AG04450 (cell line): ENCODE data around the gene FTHL17. TPM values are rescaled to one million over a fixed set of nuclear protein-coding genes. Genes with fewer than 3 reads are reported as not detected.

Experiments used
- CTCF ChIA-PET: fragments of 300-600, 350-600 bp; formaldehyde crosslinking; extraction: SDS; loops from one replicate; lab custom pipeline; 2022; ENCODE audit warnings: antibody characterized with exemption, inconsistent platforms; lab: Charles Lee
- POLR2A ChIA-PET: fragments of 350-600 bp; formaldehyde crosslinking; extraction: SDS; loops from one replicate; lab custom pipeline; 2021; ENCODE audit warnings: antibody characterized with exemption, inconsistent platforms; lab: Yijun Ruan, JAX
- DNase-seq: peaks from one replicate; pipeline ENCODE4 v3.0.0-alpha.2; 2011; ENCODE audit warnings: low read depth, low spot score
- H3K27ac ChIP-seq: one replicate; pipeline ENCODE4 v1.5.1; 2012; ENCODE audit warnings: low read depth, low read length, control low read depth
- H3K27me3 ChIP-seq: one replicate; pipeline ENCODE4 v1.6.0; 2012; ENCODE audit warnings: low read length; ENCODE audit not compliant: control insufficient read depth, insufficient read depth
- H3K4me3 ChIP-seq: 2 replicates; pipeline ENCODE4 v1.5.1; 2011; ENCODE audit warnings: mild to moderate bottlenecking, low read depth, low read length, control low read depth
- H3K9me3 ChIP-seq: 2 replicates; pipeline ENCODE4 v1.5.1; 2012; ENCODE audit warnings: low read length; ENCODE audit not compliant: control insufficient read depth, insufficient read depth
- CTCF ChIP-seq: IDR thresholded peaks from 2 replicates; pipeline ENCODE4 v1.5.1; 2011; ENCODE audit warnings: low read depth, low read length, control low read depth, inconsistent platforms
- polyA plus RNA-seq: library from polyadenylated mRNA; depleted of rRNA; stranded (reverse); fragments of >200 nt; gene quantifications from 2 replicates; pipeline ENCODE4 v1.2.3, GENCODE V29; 2011; rRNA removed

Gene FTHL17
- polyA plus RNA-seq, 1 experiment, result not detected

GRCh38 chrX:31036895-31037294 is 34.9 kb downstream of the FTHL17 start:
- H3K27me3 ChIP-seq, result no peaks in the 10 kb centered on the region
- H3K4me3 ChIP-seq, result no peak overlapping the region
- H3K27ac ChIP-seq, result no peak overlapping the region
- H3K9me3 ChIP-seq, result no peaks in the 10 kb centered on the region
- POLR2A ChIA-PET, result no interaction called here
- TF ChIP-seq CTCF, result peak; percentile 69
- CTCF ChIA-PET, result interaction anchor here (0.5 to 7.3 kb wide), 19 partner anchors 9 to 1429 kb away, joined by 3 to 252 read pairs (median 4); no protein-coding TSS in a partner anchor
- peak; percentile 1 for DNase-seq

GRCh38 chrX:31027351-31027750 is 44.5 kb downstream of the FTHL17 start:
- Histone ChIP-seq H3K4me3 (no peak overlapping the region), H3K27ac (no peak overlapping the region), H3K27me3 (no peaks in the 10 kb centered on the region), H3K9me3 (no peaks in the 10 kb centered on the region)
- no peak for TF ChIP-seq CTCF
- CTCF ChIA-PET, result no interaction called here
- no peak for DNase-seq
- POLR2A ChIA-PET, result no interaction called here

- Histone ChIP-seq H3K27ac (no peak overlapping the region), H3K9me3 (no peaks in the 10 kb centered on the region), H3K27me3 (no peaks in the 10 kb centered on the region), H3K4me3 (no peak overlapping the region)
- DNase-seq, result no peak
- TF ChIP-seq CTCF, result no peak
- POLR2A ChIA-PET, result no interaction called here
- CTCF ChIA-PET, result no interaction called here
These were observed 47.0 kb downstream of the FTHL17 start for GRCh38 chrX:31024866-31025265.

GRCh38 chrX:31021537-31021936 is 50.3 kb downstream of the FTHL17 start:
- Histone ChIP-seq H3K4me3 (no peak overlapping the region), H3K9me3 (no peaks in the 10 kb centered on the region), H3K27ac (no peak overlapping the region), H3K27me3 (no peaks in the 10 kb centered on the region)
- ChIA-PET POLR2A (no interaction called here), CTCF (no interaction called here)
- DNase-seq, result no peak
- TF ChIP-seq CTCF, result no peak

Other genes with a start within 250 kb of the FTHL17 start
- gene TAB3, start 182.8 kb downstream of the FTHL17 start, polyA plus RNA-seq, result 11.4 and 14.9 TPM in 2 replicates